Measurements from ENCODE around the gene RHOBTB1. TPM values are rescaled to one million over a fixed set of nuclear protein-coding genes. Genes with fewer than 3 reads are reported as not detected.
"Not testable (repeated sequence)": the region's sequence is repeated elsewhere in the genome, so short reads cannot be mapped to it uniquely, and the experiment has no call there.

RHOBTB1 gene
- total RNA-seq, 4 donors from 2014 or later = 15.5 to 44.0 (median 25.3) TPM

DNA sequence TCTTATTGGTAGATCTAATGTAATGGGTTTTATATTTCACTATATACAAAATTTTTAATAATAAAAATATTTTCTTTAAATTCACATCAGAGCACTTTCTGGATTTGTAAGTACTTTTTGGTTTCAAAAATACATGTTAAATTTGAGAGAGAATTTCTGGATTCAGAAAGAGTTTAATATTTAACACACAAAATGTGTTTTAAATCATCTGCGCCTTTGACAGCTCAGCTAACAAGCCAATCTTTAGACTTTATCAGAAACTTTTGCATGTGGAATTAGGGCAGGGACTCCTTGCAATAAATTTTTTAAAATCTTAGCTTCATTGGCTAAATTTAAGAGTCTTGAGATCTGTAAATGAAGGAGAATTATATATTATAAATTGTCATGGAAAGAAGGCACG is 32.7 kb upstream of the RHOBTB1 start:
- peaks cover 0 to 24% (median 8%) of the 10 kb centered on the region in 3 donors for H3K4me1 ChIP-seq
- no peak for ATAC-seq
- no peak overlapping the region for H3K4me3 ChIP-seq
- H3K9me3 ChIP-seq = no peaks in the 10 kb centered on the region
- H3K27ac ChIP-seq = no peak overlapping the region
- H3K36me3 ChIP-seq = no peaks in the 10 kb centered on the region
- whole genome bisulfite sequencing, 2 donors (ENCODE audit: low coverage in 1 of 2) = 75 to 78% methylated on average over 2 of the region's 2 CpGs
- H3K27me3 ChIP-seq = no peaks in the 10 kb centered on the region
- TF ChIP-seq POLR2A (IDR thresholded peaks at IDR 0.05) = no peak
- TF ChIP-seq POLR2AphosphoS5 (IDR thresholded peaks at IDR 0.05) = no peak
- TF ChIP-seq, protein P1, sequence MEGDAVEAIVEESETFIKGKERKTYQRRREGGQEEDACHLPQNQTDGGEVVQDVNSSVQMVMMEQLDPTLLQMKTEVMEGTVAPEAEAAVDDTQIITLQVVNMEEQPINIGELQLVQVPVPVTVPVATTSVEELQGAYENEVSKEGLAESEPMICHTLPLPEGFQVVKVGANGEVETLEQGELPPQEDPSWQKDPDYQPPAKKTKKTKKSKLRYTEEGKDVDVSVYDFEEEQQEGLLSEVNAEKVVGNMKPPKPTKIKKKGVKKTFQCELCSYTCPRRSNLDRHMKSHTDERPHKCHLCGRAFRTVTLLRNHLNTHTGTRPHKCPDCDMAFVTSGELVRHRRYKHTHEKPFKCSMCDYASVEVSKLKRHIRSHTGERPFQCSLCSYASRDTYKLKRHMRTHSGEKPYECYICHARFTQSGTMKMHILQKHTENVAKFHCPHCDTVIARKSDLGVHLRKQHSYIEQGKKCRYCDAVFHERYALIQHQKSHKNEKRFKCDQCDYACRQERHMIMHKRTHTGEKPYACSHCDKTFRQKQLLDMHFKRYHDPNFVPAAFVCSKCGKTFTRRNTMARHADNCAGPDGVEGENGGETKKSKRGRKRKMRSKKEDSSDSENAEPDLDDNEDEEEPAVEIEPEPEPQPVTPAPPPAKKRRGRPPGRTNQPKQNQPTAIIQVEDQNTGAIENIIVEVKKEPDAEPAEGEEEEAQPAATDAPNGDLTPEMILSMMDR (IDR thresholded peaks at IDR 0.05) = no peak

DNA sequence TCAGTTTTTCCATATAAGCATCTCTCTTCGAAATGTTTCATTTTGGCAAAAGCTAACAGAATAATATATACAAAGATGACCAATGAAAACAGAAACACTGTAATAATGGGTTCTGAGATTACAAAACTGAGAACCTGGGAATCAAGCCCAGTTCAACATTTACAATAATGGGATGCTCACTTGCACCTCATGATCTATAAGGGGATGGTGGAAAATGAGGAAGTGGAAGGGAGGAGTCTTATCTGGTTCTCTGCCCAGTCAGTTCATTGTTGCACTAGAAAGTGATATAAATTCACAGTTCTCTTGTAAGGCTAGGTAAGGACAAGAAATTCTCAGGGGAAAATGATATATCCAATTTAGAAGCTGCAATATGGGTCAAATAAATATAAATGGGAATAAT is 31.7 kb upstream of the RHOBTB1 start:
- H3K4me1 ChIP-seq = peaks cover 0 to 24% (median 8%) of the 10 kb centered on the region in 3 donors
- WGBS, 2 donors (ENCODE audit: low coverage in 1 of 2) = 14 to 33% methylated on average over 1 of the region's 1 CpG
- TF ChIP-seq, protein P1 (IDR thresholded peaks at IDR 0.05) = no peak
- TF ChIP-seq EP300 (IDR thresholded peaks at IDR 0.05) = no peak
- TF ChIP-seq POLR2AphosphoS5 (IDR thresholded peaks at IDR 0.05) = no peak
- TF ChIP-seq POLR2A (IDR thresholded peaks at IDR 0.05) = no peak
- H3K36me3 ChIP-seq = no peaks in the 10 kb centered on the region
- H3K27me3 ChIP-seq = no peaks in the 10 kb centered on the region
- H3K4me3 ChIP-seq = no peak overlapping the region
- H3K9me3 ChIP-seq = no peaks in the 10 kb centered on the region
- no peak for ATAC-seq
- no peak overlapping the region for H3K27ac ChIP-seq

DNA sequence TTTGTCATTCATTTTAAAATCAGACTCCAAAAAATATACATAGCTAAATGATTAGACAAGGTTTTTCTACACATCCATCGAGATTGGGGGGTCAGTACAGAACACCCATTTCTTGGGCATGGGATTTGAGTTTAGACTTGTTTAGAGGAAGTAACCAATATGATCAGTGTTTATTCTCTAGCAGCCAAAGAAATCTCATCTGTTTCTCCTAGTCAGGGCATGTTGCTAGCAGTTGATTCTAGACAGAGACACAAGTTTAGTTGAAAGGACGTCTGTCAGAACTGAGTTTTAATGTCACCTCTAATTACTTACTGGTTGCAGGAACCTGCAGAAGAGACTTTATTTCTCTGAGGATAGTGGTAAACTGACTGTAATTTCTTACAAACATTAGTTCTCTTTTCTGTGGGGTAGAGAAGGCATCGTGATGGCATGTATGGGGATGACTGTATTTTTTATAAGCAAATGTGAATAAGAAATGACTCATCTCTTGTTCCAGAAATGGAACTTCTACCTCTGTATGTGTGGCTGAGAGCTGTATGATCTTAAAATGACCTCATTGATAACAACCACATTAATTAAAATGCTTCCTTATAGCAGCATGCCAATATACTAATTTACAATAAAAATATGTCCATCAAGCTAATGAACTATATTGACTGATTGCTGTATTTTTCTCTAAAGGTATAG is 30.6 kb upstream of the RHOBTB1 start:
- ATAC-seq = no peak

DNA sequence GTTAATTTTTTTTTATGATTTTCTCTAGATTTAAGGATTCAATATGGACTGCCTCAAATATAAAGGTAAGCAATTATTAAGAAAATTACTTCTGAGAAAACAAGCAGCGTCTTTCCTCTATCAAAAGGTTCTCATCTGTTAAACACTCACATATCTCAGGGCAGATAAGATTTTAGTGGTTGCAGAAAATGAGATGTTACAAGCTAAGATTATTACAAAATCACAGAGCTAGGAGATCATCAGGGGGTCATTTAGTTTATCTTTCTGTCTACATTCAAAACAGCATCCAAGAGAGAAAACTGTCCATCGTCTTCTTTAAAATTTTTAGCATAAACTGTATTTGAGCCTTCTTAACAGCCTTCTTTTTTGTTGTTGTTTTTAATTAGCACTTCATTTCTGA is 29.1 kb upstream of the RHOBTB1 start:
- Histone ChIP-seq H3K27me3 (no peaks in the 10 kb centered on the region), H3K4me3 (no peak overlapping the region), H3K36me3 (no peaks in the 10 kb centered on the region), H3K27ac (no peak overlapping the region), H3K4me1 (peaks cover 0 to 32% (median 8%) of the 10 kb centered on the region in 3 donors), H3K9me3 (no peaks in the 10 kb centered on the region)
- WGBS, 2 donors (ENCODE audit: low coverage in 1 of 2) = 79 to 92% methylated on average over 2 of the region's 2 CpGs
- no peak for ATAC-seq
- TF ChIP-seq EP300 (IDR thresholded peaks at IDR 0.05) = no peak
- TF ChIP-seq, protein P1 (IDR thresholded peaks at IDR 0.05) = no peak
- TF ChIP-seq POLR2AphosphoS5 (IDR thresholded peaks at IDR 0.05) = no peak

More for the DNA sequence above, 30.6 kb upstream of the RHOBTB1 start:
- no peak overlapping the region for H3K4me3 ChIP-seq
- peaks cover 0 to 24% (median 8%) of the 10 kb centered on the region in 3 donors for H3K4me1 ChIP-seq
- no peaks in the 10 kb centered on the region for H3K9me3 ChIP-seq
- no peak overlapping the region for H3K27ac ChIP-seq
- H3K36me3 ChIP-seq = no peaks in the 10 kb centered on the region
- TF ChIP-seq, protein P1 (IDR thresholded peaks at IDR 0.05) = no peak
- no peak for TF ChIP-seq POLR2A (IDR thresholded peaks at IDR 0.05)
- TF ChIP-seq POLR2AphosphoS5 (IDR thresholded peaks at IDR 0.05) = no peak
- no peak for TF ChIP-seq EP300 (IDR thresholded peaks at IDR 0.05)
- H3K27me3 ChIP-seq = no peaks in the 10 kb centered on the region
- 31 to 49% methylated on average over 3 of the region's 3 CpGs for WGBS, 2 donors (ENCODE audit: low coverage in 1 of 2)

DNA sequence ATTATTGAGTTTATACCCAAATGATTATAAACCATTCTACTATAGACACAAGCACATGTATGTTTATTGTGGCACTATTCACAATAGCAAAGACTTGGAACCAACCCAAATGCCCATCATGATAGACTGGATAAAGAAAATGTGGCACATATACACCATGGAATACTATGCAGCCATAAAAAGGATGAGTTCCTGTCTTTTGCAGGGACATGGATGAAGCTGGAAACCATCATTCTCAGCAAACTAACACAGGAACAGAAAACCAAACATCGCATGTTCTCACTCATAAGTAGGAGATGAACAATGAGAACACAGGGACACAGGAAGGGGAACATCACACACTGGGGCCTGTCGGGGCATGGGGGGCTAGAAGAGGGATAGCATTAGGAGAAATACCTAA is 28.2 kb upstream of the RHOBTB1 start:
- WGBS, 2 donors (ENCODE audit: low coverage in 1 of 2) = 93 to 100% methylated on average over 2 of the region's 2 CpGs
- H3K27me3 ChIP-seq, H3K27ac ChIP-seq, ATAC-seq, H3K36me3 ChIP-seq, H3K9me3 ChIP-seq, H3K4me3 ChIP-seq: not testable (repeated sequence)
- H3K4me1 ChIP-seq = peaks cover 0 to 41% (median 12%) of the 10 kb centered on the region in 3 donors
